HFF-Myc (cell line): Measurements from ENCODE around the gene TSHB.

Experiments
- DNase-seq: peaks from one replicate; pipeline ENCODE4 v3.0.0-alpha.2; 2011; ENCODE audit warnings: low read depth; ENCODE audit errors: extremely low read depth
- H3K4me3 ChIP-seq: replicated peaks from 2 replicates; pipeline ENCODE4 v1.5.1; 2011; ENCODE audit warnings: low read depth, mild to moderate bottlenecking, control low read depth, low read length
- TF ChIP-seq, protein P1 (sequence below): IDR thresholded peaks from 2 replicates; pipeline ENCODE4 v1.5.1; 2012; ENCODE audit warnings: mild to moderate bottlenecking, low read depth, low read length, control low read depth; ENCODE audit errors: missing control alignments

TSHB gene

DNA sequence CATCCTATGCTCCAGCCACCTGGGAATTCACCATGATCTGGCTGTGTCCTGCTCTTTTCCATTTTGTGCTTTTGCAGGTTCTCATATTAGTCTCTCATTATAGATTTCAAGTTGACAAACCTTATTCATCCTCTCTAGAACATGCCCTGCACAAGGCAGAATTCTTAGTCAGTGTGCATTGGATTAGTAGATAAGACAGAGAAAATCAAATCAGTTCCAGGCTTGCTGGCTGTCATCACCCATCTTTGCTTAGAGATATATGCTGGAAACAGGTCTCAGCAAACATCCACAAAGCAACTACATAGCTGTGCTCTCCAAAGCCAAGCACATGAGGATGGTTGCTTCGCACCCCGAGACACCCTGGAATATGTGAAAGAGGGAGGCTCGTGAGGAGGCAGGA, 34.8 kb downstream of the TSHB start:
- no peak for DNase-seq
- H3K4me3 ChIP-seq, result no peak overlapping the region
- TF ChIP-seq, protein P1, sequence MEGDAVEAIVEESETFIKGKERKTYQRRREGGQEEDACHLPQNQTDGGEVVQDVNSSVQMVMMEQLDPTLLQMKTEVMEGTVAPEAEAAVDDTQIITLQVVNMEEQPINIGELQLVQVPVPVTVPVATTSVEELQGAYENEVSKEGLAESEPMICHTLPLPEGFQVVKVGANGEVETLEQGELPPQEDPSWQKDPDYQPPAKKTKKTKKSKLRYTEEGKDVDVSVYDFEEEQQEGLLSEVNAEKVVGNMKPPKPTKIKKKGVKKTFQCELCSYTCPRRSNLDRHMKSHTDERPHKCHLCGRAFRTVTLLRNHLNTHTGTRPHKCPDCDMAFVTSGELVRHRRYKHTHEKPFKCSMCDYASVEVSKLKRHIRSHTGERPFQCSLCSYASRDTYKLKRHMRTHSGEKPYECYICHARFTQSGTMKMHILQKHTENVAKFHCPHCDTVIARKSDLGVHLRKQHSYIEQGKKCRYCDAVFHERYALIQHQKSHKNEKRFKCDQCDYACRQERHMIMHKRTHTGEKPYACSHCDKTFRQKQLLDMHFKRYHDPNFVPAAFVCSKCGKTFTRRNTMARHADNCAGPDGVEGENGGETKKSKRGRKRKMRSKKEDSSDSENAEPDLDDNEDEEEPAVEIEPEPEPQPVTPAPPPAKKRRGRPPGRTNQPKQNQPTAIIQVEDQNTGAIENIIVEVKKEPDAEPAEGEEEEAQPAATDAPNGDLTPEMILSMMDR, result no peak

DNA sequence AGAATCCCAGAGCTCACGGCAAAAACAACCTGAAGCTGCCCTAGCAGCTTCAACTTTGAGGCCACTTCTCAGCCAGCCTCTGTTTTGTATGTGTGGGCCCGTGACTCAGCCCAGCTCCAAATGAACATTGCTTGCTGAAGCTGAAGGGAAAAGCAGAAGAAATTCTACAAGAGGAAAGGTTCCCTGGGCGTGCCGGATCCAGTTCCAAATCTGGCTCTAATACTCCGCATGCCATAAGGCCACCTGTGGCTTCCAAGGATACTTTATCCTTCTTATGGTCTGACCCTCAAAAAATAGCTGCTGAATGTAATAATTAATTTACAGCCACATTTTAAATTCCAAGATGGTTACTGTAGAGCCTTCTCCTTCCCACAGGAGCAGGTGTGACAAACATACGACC, 35.4 kb downstream of the TSHB start:
- TF ChIP-seq, protein P1, result no peak
- no peak overlapping the region for H3K4me3 ChIP-seq
- DNase-seq, result no peak

DNA sequence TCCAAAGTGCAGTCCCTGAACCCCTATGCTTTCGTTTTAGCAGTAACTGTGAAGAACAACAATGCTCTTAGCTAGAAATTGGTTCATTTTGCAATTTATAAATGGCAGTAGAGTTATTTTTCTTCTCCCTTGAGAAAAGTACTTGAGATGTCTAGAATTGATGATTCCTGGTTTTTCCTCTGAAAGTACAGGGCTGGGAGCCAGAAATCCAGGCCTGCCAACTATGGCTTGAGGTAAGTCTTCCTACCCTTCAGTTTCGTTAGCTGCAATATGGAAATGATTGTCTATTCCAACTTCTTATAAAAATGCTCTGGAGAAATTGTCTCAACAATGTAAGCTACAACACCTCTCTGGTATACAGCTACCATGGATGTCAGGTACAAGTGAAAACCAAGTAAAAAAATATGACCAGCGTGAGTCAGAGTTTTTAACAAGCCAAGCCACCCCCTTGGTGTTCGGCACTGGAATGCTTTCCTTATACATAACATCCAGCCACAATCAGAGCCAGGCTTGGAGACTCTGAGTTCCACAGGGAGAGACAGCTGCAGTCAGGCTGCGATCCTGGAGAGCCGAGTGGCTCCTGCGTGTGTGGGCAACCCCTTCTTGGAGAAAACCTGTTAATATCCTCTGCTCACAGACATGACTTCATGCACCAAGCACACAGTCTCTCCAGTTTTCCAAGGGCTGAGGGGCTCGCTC, 37.7 kb downstream of the TSHB start:
- TF ChIP-seq, protein P1, result no peak
- H3K4me3 ChIP-seq, result no peak overlapping the region
- no peak for DNase-seq

DNA sequence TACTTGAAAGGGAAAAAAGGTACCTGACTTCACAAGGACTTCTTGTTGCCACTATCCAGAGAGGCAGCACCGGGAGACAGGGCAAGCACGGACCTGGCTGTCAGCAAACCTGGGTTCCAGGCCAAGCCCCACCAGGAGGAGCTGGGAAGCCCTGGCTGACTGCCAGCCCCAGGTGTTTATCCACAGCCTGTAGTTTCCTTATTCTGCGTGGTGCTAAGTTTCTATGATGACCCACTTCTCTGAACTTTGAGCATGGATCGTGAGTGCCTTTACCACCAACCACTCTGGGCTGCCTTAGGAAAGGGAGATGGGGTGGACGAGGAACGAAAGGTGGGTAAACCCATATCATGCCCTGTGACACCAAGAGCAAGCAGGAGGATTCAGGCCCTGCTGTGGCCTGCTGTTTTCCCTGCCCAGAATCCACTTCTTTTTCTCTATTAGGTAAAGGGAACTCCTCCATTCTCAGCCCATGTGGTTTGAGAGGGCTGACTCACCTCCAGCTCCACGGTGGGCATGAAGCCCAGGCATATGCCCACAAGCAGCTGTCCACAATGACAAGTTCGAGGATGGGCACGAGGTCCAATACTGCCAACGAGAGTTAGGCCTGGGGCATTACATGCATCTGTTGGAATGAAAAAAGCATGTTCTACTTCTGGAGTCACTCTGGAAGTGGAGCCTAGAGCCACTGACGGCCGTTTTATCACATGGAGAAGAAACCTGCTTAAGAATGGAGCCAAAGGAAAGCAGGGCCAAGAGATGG, 39.4 kb downstream of the TSHB start:
- DNase-seq, result no peak
- TF ChIP-seq, protein P1, result no peak

DNA sequence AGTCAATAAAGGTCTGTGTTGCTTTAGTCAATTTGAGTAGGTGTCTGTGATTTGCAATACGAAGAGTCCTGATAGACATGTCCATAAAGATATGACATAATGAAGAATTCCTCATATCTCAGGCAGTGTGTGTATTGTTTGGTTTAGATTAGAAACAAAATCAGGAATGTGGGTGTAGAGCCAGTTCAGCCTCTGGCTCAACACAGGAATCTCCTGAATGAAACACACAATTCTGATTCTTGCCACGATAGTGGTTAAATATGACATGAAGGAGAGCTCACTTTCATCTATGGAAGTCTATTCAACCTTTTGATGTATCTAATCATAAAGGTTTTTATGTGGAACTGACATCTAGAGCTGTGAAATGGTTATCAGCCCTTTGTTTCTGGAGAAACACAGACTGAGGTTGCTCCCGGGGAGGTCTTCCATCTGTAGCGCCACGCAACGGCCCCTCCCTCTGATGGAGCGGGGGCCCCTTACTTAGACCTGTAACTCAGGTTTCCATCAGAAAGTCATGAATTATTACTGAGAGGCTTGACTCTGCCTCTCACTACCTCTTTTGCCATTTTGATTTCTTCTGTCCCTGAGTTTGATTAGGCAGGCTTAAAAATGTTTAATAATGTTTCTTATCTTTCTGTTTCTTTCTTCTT, 40.2 kb downstream of the TSHB start:
- TF ChIP-seq, protein P1, result no peak
- DNase-seq, result no peak
- no peak overlapping the region for H3K4me3 ChIP-seq

More for the DNA sequence above, 39.4 kb downstream of the TSHB start:
- no peak overlapping the region for H3K4me3 ChIP-seq

DNA sequence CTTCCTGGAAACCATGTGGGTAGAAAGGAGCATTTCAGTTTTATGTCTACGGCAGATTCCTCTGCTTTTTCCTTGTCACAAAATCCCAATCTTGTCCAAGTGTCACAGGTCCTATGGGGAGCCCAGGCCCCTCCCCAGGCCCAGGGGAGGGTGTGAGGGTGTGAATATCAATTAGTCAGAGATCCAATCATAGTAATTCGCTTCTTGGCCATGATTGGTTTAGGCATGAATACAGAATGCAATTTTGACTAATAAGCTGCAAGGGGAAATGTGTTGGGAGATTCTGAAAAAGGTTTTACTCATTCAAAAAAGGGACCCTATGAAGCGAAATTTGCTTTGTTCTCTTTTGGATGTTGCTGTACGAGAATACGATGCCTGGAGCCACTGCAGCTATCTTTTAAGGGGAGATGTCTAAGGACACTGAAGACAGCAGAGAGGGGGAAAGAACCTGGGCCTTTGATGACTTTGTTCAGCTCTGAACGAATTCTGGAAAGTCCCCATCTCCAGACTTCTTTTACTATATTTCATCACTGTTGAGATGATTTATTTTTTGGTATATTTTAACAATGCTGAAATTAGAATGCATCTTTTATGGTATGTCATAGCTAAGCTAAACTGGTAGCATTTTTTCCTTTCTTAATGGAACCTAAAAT, 41.5 kb downstream of the TSHB start:
- no peak for DNase-seq
- TF ChIP-seq, protein P1, result no peak
- H3K4me3 ChIP-seq, result no peak overlapping the region
